Transverse colon (tissue), 4 donors: ENCODE measurements around the gene DCAF8. TPM values are rescaled to one million over a fixed set of nuclear protein-coding genes. Genes with fewer than 3 reads are reported as not detected.

Experiments
- DNase-seq: peaks from one replicate; pipeline ENCODE4 v3.0.0-alpha.2; 2019
- H3K27ac ChIP-seq, 4 donors: fragments of 200-600 bp; sonication (generic); 2 replicates each; pipeline ENCODE4 v1.5.1; 2016 to 2018; ENCODE audit warnings: inconsistent platforms in 4 of 4
- H3K27me3 ChIP-seq: fragments of 200-600 bp; sonication (generic); 2 replicates; pipeline ENCODE4 v1.5.1; 2017; ENCODE audit warnings: inconsistent platforms
- H3K36me3 ChIP-seq, 4 donors: fragments of 200-600 bp; sonication (generic); 2 replicates each; pipeline ENCODE4 v1.5.1; 2017 to 2019; ENCODE audit warnings: inconsistent platforms in 4 of 4
- H3K4me1 ChIP-seq, 4 donors: fragments of 200-600 bp; sonication (generic); 2 replicates each; pipeline ENCODE4 v1.5.1; 2017 to 2020; ENCODE audit warnings: inconsistent platforms in 4 of 4
- H3K4me3 ChIP-seq, 4 donors: fragments of 200-600 bp; sonication (generic); 1 replicate in 1 of 4; 2 replicates in 3 of 4; pipeline versions ENCODE4 v1.5.1 to v1.6.1; 2017 to 2019; ENCODE audit warnings: inconsistent platforms in 4 of 4
- H3K9me3 ChIP-seq, 2 donors: fragments of 200-600 bp; sonication (generic); 2 replicates each; pipeline ENCODE4 v1.5.1; 2017 to 2019; ENCODE audit warnings: inconsistent platforms in 2 of 2
- EP300 ChIP-seq: sonication (generic); formaldehyde crosslinking; IDR thresholded peaks from one replicate; pipeline ENCODE4 v1.6.1; 2017; ENCODE audit warnings: antibody characterized with exemption, low read depth
- POLR2A ChIP-seq: fragments of 450-650 bp; IDR thresholded peaks from one replicate; pipeline ENCODE4 v1.6.1; 2016; ENCODE audit warnings: antibody characterized with exemption, mild to moderate bottlenecking, moderate library complexity
- POLR2AphosphoS5 ChIP-seq, 3 donors: sonication (generic); formaldehyde crosslinking; IDR thresholded peaks; one replicate each; pipeline ENCODE4 v1.6.1; 2016; ENCODE audit warnings: antibody characterized with exemption in 3 of 3
- WGBS, 2 donors: methylation state at CpG; one replicate each; pipeline ENCODE4 v1.1.5; 2018; ENCODE audit warnings: low coverage in 1 of 2; 5-methylcytosine and 5-hydroxymethylcytosine counted together
- in situ Hi-C, 4 donors: fragments of 200-750 bp; cut with MboI; loops; one replicate each; pipeline versions ENCODE4 v1.15.0 to v1.15.1; 2017; ENCODE audit warnings: low sequenced_read_pairs in 3 of 4, low pct_ligation_motif_present in 1 of 4, low pct_unique_long_range_greater_than_20kb in 1 of 4
- intact Hi-C: fragments of 100-400 bp; cut with DNase I; formaldehyde crosslinking; loops from one replicate; pipeline ENCODE4 v1.15.1; 2023; ENCODE audit warnings: low total_unique reads
- total RNA-seq, 4 donors: library from RNA; depleted of rRNA; stranded (reverse); fragments of >200 nt; gene quantifications; one replicate each; pipeline ENCODE4 v1.1.0, GENCODE V29; 2016
- TF ChIP-seq, protein P1 (sequence below), 5 experiments: fragments of 200-600 bp in 3 of 5; fragments of 450-650 bp in 2 of 5; sonication (generic) in 3 of 5; IDR thresholded peaks; 1 replicate in 2 of 5; 2 replicates in 3 of 5; pipeline ENCODE4 v1.5.1; 2016 to 2017; ENCODE audit warnings: antibody characterized with exemption in 5 of 5, inconsistent platforms in 3 of 5, mild to moderate bottlenecking in 2 of 5, moderate library complexity in 1 of 5

The DCAF8 gene
- total RNA-seq, 4 donors from 2014 or later = 128 to 279 (median 137) TPM

DNA sequence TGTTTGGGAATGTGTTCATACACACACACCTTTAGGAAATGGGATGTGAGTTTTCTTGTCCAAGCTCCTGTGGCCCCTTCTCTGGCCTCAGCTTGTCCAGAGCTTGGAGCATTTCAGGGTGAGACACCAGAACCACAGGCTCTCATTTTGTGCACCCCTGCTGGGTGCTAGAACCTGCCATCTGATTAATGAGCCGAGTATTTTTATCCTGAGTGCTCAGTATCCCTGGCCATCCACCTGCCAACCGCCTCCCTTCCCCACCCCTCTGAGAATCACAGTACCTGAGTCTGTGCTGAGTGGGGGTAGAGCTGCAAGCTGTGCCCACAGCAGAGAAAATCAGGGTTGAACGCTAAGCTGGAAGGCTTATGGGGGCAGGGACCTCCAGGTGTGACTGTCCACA lies 70.6 kb downstream of the DCAF8 start:
- no peak overlapping the region for H3K4me3 ChIP-seq
- DNase-seq = no peak
- no peaks in the 10 kb centered on the region for H3K36me3 ChIP-seq
- no peak overlapping the region for H3K27ac ChIP-seq
- H3K4me1 ChIP-seq = peaks cover 5 to 16% (median 10%) of the 10 kb centered on the region in 4 donors
- intact Hi-C loops = loop anchor here (10.0 kb wide), 2 partner anchors 87 to 103 kb away; no protein-coding TSS in a partner anchor
- 80% methylated on average over 3 of the region's 3 CpGs; no CpG with 5 or more reads in 1 of the 2 donors for WGBS, 2 donors
- H3K9me3 ChIP-seq = no peaks in the 10 kb centered on the region
- in situ Hi-C loops = loop anchor here (5.0 to 25.0 kb wide), 4 partner anchors 63 to 103 kb away; partner anchors contain the start of gene PEX19 (in 1 of the 4)
- no peaks in the 10 kb centered on the region for H3K27me3 ChIP-seq
- TF ChIP-seq, protein P1, sequence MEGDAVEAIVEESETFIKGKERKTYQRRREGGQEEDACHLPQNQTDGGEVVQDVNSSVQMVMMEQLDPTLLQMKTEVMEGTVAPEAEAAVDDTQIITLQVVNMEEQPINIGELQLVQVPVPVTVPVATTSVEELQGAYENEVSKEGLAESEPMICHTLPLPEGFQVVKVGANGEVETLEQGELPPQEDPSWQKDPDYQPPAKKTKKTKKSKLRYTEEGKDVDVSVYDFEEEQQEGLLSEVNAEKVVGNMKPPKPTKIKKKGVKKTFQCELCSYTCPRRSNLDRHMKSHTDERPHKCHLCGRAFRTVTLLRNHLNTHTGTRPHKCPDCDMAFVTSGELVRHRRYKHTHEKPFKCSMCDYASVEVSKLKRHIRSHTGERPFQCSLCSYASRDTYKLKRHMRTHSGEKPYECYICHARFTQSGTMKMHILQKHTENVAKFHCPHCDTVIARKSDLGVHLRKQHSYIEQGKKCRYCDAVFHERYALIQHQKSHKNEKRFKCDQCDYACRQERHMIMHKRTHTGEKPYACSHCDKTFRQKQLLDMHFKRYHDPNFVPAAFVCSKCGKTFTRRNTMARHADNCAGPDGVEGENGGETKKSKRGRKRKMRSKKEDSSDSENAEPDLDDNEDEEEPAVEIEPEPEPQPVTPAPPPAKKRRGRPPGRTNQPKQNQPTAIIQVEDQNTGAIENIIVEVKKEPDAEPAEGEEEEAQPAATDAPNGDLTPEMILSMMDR (IDR thresholded peaks at IDR 0.05) = no peak
- TF ChIP-seq POLR2AphosphoS5 (IDR thresholded peaks at IDR 0.05) (no peak), POLR2A (no peak), EP300 (no peak)

- intact Hi-C loops (loop anchor here (10.0 kb wide), 2 partner anchors 85 to 105 kb away; no protein-coding TSS in a partner anchor), in situ Hi-C loops (loop anchor here (5.0 to 25.0 kb wide), 4 partner anchors 65 to 105 kb away; partner anchors contain the start of gene PEX19 (in 1 of the 4))
- Histone ChIP-seq H3K9me3 (no peaks in the 10 kb centered on the region), H3K27ac (no peak within 1 kb of the TSS), H3K36me3 (no peaks in the 10 kb centered on the region), H3K27me3 (no peaks in the 10 kb centered on the region), H3K4me1 (peaks cover 5 to 16% (median 10%) of the 10 kb centered on the region in 4 donors), H3K4me3 (no peak within 1 kb of the TSS)
- DNase-seq = peak; percentile 14
- TF ChIP-seq POLR2A (no peak), POLR2AphosphoS5 (IDR thresholded peaks at IDR 0.05) (no peak), EP300 (no peak)
- TF ChIP-seq, protein P1 (IDR thresholded peaks at IDR 0.05) = no peak
- WGBS, 2 donors = 55 to 65% methylated on average over 6 to 15 of the region's 15 CpGs
Observed at GRCh38 chr1:160189649-160190625, 72.4 kb downstream of the DCAF8 start, which contains the start of gene CASQ1. CASQ1 (plus strand) TSS chr1:160190575; CDS start chr1:160190752, 177 bp downstream.

DNA sequence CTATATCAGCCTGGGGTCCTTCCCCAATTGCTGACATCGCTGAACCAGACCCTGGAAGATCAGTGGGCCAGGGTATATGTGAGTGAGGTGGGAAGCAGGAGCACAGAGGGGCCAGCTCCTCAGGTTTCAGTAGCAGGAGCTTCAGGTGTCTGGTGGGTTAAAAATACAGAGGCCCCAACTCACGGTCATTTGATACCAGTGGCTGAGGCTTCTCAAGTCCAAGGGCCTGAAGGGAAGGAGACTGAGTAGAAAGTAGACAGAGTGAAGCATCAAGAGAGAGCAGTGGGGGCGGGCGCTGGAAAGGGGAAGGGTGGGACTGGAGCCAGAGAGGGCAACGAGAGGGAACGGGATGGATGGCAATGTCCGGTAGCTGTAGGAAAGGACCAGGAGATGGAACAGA lies 74.0 kb downstream of the DCAF8 start:
- WGBS, 2 donors = 88 to 96% methylated on average over 4 to 7 of the region's 7 CpGs
- H3K27ac ChIP-seq = no peak overlapping the region
- H3K27me3 ChIP-seq = no peaks in the 10 kb centered on the region
- H3K9me3 ChIP-seq = no peaks in the 10 kb centered on the region
- no peak overlapping the region for H3K4me3 ChIP-seq
- no peak for DNase-seq
- TF ChIP-seq EP300 (no peak), POLR2A (no peak), POLR2AphosphoS5 (IDR thresholded peaks at IDR 0.05) (no peak)
- TF ChIP-seq, protein P1 (IDR thresholded peaks at IDR 0.05) = no peak
- in situ Hi-C loops = loop anchor here in 1 of 4 donors (25.0 kb wide), 1 partner anchor 99 kb away; the partner anchor contains the start of gene PEX19
- no peaks in the 10 kb centered on the region for H3K36me3 ChIP-seq
- peaks cover 2 to 13% (median 8%) of the 10 kb centered on the region in 4 donors for H3K4me1 ChIP-seq
- intact Hi-C loops = no loop called here

- Histone ChIP-seq H3K9me3 (no peaks in the 10 kb centered on the region), H3K4me1 (peaks cover 0 to 9% (median 5%) of the 10 kb centered on the region in 4 donors), H3K27me3 (no peaks in the 10 kb centered on the region), H3K27ac (no peak overlapping the region), H3K4me3 (no peak overlapping the region), H3K36me3 (no peaks in the 10 kb centered on the region)
- intact Hi-C loops (no loop called here), in situ Hi-C loops (loop anchor here in 1 of 4 donors (25.0 kb wide), 1 partner anchor 100 kb away; the partner anchor contains the start of gene PEX19)
- no peak for TF ChIP-seq POLR2A
- DNase-seq = no peak
- 74% methylated on average over 7 of the region's 7 CpGs; no CpG with 5 or more reads in 1 of the 2 donors for WGBS, 2 donors
Observed at GRCh38 chr1:160187407-160187806, 74.9 kb downstream of the DCAF8 start.
